Activated CD4-positive, alpha-beta T cell treated with anti-CD3 and anti-CD28 coated beads, Interleukin-2, amount 10 ng/mL, durations not matched to agents 7 days and 5 days (primary cell): ENCODE data around the gene GSS. TPM values are rescaled to one million over a fixed set of nuclear protein-coding genes. Genes with fewer than 3 reads are reported as not detected.
"Not testable (repeated sequence)": the region's sequence is repeated elsewhere in the genome, so short reads cannot be mapped to it uniquely, and the experiment has no call there.

Source experiments
- CTCF ChIA-PET: fragments of 350-600 bp; sonication (Branson Sonifier 250); formaldehyde crosslinking; loops from one replicate; lab custom pipeline; 2021; ENCODE audit warnings: antibody characterized with exemption; lab: Charles Lee
- POLR2A ChIA-PET: fragments of 350-600 bp; sonication (Branson Sonifier 250); formaldehyde crosslinking; loops from one replicate; lab custom pipeline; 2021; ENCODE audit warnings: antibody characterized with exemption; lab: Charles Lee
- DNase-seq: peaks from one replicate; pipeline ENCODE4 v3.0.0-alpha.2; 2020
- H3K27ac Mint-ChIP-seq: one replicate; pipeline ENCODE4 v1.8.0; 2021; ENCODE audit warnings: mild to moderate bottlenecking, moderate library complexity, mixed read lengths
- H3K27me3 Mint-ChIP-seq: one replicate; pipeline ENCODE4 v1.8.0; 2021; ENCODE audit warnings: mixed read lengths
- H3K36me3 Mint-ChIP-seq: one replicate; pipeline ENCODE4 v1.8.0; 2021; ENCODE audit warnings: low read depth, mixed read lengths
- H3K4me1 Mint-ChIP-seq: one replicate; pipeline ENCODE4 v1.8.0; 2021; ENCODE audit warnings: mixed read lengths
- H3K4me3 Mint-ChIP-seq: one replicate; pipeline ENCODE4 v1.8.0; 2021; ENCODE audit warnings: mild to moderate bottlenecking, moderate library complexity, mixed read lengths
- H3K9me3 Mint-ChIP-seq: one replicate; pipeline ENCODE4 v1.8.0; 2021; ENCODE audit warnings: mixed read lengths
- total RNA-seq, 2 experiments: library from RNA; stranded (reverse); gene quantifications; one replicate each; pipeline ENCODE4 v1.2.3, GENCODE V29; 2021

Gene GSS
- total RNA-seq, 2 experiments from 2014 or later, result 48.7 to 49.1 TPM

DNA sequence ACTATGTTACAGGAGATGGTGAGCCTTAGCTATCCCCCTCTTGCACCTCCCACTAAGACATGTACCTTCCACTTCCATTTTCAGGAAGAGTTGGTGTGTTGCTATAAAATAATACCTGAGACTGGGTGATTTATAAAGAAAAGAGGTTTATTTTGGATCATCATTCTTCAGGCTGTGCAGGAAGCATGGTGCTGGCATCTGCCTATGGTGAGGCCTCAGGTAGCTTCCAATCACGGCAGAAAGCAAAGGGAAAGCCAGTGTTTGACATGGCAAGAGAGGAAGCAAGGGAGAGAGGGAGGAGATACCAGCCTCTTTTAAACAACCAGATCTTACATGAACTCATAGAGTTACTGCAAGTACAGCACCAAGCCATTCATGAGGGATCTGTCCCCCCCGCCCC lies 32.2 kb downstream of the GSS start:
- ChIA-PET POLR2A (no interaction called here), CTCF (interaction anchor here (0.9 kb wide), 1 partner anchor 12 kb away, joined by 3 read pairs; no protein-coding TSS in a partner anchor)
- Mint-ChIP-seq H3K36me3 (peaks cover 35% of the 10 kb centered on the region), H3K27ac (no peak overlapping the region), H3K4me3 (no peak overlapping the region), H3K4me1 (peaks cover 26% of the 10 kb centered on the region), H3K27me3 (no peaks in the 10 kb centered on the region), H3K9me3 (peaks cover 2% of the 10 kb centered on the region)
- no peak for DNase-seq

- Mint-ChIP-seq H3K4me3 (no peak overlapping the region), H3K4me1 (peaks cover 32% of the 10 kb centered on the region), H3K9me3 (peaks cover 2% of the 10 kb centered on the region), H3K27me3 (no peaks in the 10 kb centered on the region), H3K36me3 (peaks cover 36% of the 10 kb centered on the region), H3K27ac (no peak overlapping the region)
- ChIA-PET POLR2A (no interaction called here), CTCF (interaction anchor here (0.9 to 2.0 kb wide), 2 partner anchors 9 to 12 kb away, joined by 3 to 5 read pairs; no protein-coding TSS in a partner anchor)
- no peak for DNase-seq
Observed at GRCh38 chr20:34922654-34923381, 32.8 kb downstream of the GSS start.

GRCh38 chr20:34921436-34921835 lies 34.2 kb downstream of the GSS start:
- POLR2A ChIA-PET, result no interaction called here
- no peaks in the 10 kb centered on the region for H3K27me3 Mint-ChIP-seq
- H3K27ac Mint-ChIP-seq, result no peak overlapping the region
- H3K9me3 Mint-ChIP-seq, result peaks cover 2% of the 10 kb centered on the region
- CTCF ChIA-PET, result interaction anchor here (2.0 kb wide), 1 partner anchor 11 kb away, joined by 5 read pairs; no protein-coding TSS in a partner anchor
- peaks cover 39% of the 10 kb centered on the region for H3K36me3 Mint-ChIP-seq
- H3K4me1 Mint-ChIP-seq, result peaks cover 39% of the 10 kb centered on the region
- no peak overlapping the region for H3K4me3 Mint-ChIP-seq
- DNase-seq, result no peak

GRCh38 chr20:34920055-34920454 lies 35.6 kb downstream of the GSS start:
- no peak for DNase-seq
- POLR2A ChIA-PET, result no interaction called here
- Mint-ChIP-seq H3K4me3 (no peak overlapping the region), H3K9me3 (peaks cover 2% of the 10 kb centered on the region), H3K27ac (no peak overlapping the region), H3K36me3 (peaks cover 35% of the 10 kb centered on the region), H3K27me3 (no peaks in the 10 kb centered on the region), H3K4me1 (peaks cover 33% of the 10 kb centered on the region)
- CTCF ChIA-PET, result interaction anchor here (0.6 to 1.6 kb wide), 3 partner anchors 19 to 1230 kb away, joined by 3 read pairs; no protein-coding TSS in a partner anchor

GRCh38 chr20:34916774-34917354 lies 38.7 kb downstream of the GSS start:
- Mint-ChIP-seq H3K9me3 (peaks cover 2% of the 10 kb centered on the region), H3K4me1 (peaks cover 33% of the 10 kb centered on the region), H3K27me3 (no peaks in the 10 kb centered on the region), H3K36me3 (peaks cover 42% of the 10 kb centered on the region), H3K4me3 (no peak overlapping the region), H3K27ac (no peak overlapping the region)
- ChIA-PET CTCF (interaction anchor here (1.5 to 2.1 kb wide), 2 partner anchors 11 to 18 kb away, joined by 4 read pairs; no protein-coding TSS in a partner anchor), POLR2A (interaction anchor here (0.6 kb wide), 1 partner anchor 38 kb away, joined by 5 read pairs; no protein-coding TSS in a partner anchor)
- DNase-seq, result no peak

DNA sequence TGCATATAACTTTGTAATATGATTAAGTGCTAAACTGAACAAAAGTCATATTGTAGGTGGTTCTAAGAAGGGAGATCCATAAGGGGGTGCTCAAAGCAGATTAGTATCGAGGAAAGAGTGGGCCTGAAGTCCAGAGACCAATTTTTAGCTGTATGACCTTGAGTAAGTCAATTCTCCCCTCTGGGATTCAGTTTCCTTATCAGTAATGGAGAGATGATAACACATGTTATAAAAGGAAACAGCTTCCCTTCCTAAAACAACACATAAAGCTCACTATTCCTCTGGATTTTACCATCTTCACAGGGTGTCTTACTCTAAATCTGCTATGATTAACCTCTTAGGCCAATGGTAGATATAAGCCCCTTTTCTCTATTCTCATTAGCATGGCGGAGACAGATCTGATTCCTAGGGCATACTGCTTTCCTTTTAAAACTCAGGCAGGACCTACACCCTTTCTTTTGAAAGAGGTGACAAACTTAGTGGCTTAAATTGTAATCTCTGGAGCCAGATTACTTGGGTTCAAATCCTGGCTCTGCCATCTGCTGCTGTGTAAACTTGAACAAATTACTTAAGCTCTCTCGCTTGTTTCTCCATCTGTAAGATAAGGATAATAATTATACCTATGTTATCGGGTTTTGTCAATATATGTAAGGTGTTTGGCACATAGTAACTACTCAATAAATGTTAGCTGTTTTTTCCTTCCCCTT lies 39.7 kb downstream of the GSS start:
- Mint-ChIP-seq H3K36me3 (peaks cover 42% of the 10 kb centered on the region), H3K4me3 (no peak overlapping the region), H3K27ac (no peak overlapping the region), H3K4me1 (peaks cover 27% of the 10 kb centered on the region), H3K27me3 (no peaks in the 10 kb centered on the region), H3K9me3 (peaks cover 2% of the 10 kb centered on the region)
- ChIA-PET CTCF (interaction anchor here (0.5 to 2.1 kb wide), 3 partner anchors 10 to 774 kb away, joined by 3 to 4 read pairs (median 4); no protein-coding TSS in a partner anchor), POLR2A (no interaction called here)
- DNase-seq, result no peak

DNA sequence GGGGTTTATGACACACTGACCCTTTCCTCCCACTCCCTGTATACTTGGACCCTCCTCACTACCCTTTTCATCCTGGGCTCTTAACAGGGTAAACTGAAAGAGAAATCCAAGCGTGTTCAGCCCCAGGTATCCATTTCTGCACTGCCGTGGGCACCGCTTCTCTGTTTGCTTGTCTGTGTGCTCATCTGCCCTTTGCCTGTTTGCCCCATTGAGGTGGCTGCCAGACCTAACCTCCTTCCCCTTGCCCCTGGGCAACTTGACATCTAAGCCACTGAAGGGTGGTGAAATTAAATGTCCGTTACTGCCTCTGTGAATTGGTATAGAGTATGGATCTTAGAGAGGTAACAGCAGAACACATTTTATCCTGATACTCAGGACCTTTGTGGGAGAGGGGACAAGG lies 40.5 kb downstream of the GSS start:
- DNase-seq, result no peak
- peaks cover under 1% of the 10 kb centered on the region for H3K9me3 Mint-ChIP-seq
- no peaks in the 10 kb centered on the region for H3K27me3 Mint-ChIP-seq
- ChIA-PET CTCF (interaction anchor here (0.5 to 2.1 kb wide), 3 partner anchors 9 to 775 kb away, joined by 3 to 4 read pairs (median 4); no protein-coding TSS in a partner anchor), POLR2A (no interaction called here)
- H3K4me3 Mint-ChIP-seq, result no peak overlapping the region
- peaks cover 34% of the 10 kb centered on the region for H3K36me3 Mint-ChIP-seq
- H3K4me1 Mint-ChIP-seq, result peaks cover 23% of the 10 kb centered on the region
- no peak overlapping the region for H3K27ac Mint-ChIP-seq

- ChIA-PET POLR2A (no interaction called here), CTCF (interaction anchor here (0.6 to 1.3 kb wide), 2 partner anchors 33 to 717 kb away, joined by 3 to 4 read pairs; no protein-coding TSS in a partner anchor)
- Mint-ChIP-seq H3K4me1 (peaks cover 10% of the 10 kb centered on the region), H3K27ac (no peak overlapping the region), H3K36me3 (peaks cover 8% of the 10 kb centered on the region), H3K4me3 (no peak overlapping the region), H3K27me3 (no peaks in the 10 kb centered on the region), H3K9me3 (no peaks in the 10 kb centered on the region)
- no peak for DNase-seq
Observed at GRCh38 chr20:34907616-34908469, 47.8 kb downstream of the GSS start.

DNA sequence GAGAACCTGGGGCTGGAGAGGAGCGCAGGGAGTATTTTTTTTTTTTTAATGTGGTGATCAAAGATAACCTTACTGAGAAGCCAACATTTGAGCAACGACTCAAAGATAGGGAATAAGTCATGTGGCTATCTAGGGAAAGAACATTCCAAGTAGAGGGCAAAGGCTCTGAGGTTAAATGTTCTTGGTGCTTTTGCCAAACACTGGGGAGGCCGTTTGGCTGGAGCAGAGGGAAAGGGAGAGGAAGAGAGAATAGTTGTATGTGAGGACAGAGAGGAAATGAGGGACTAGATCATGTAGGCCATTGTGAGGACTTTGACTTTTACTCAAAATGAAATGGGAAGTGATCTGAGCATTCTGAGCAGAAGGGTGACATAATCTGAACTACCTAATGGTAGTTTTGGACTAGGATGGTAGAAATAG lies 51.4 kb downstream of the GSS start:
- H3K27me3 Mint-ChIP-seq, result no peaks in the 10 kb centered on the region
- ChIA-PET CTCF (interaction anchor here (1.1 kb wide), 1 partner anchor 21 kb away, joined by 3 read pairs; no protein-coding TSS in a partner anchor), POLR2A (no interaction called here)
- no peak overlapping the region for H3K4me3 Mint-ChIP-seq
- no peak for DNase-seq
- H3K27ac Mint-ChIP-seq, result no peak overlapping the region
- H3K9me3 Mint-ChIP-seq, result peaks cover 2% of the 10 kb centered on the region
- H3K36me3 Mint-ChIP-seq, result peaks cover 18% of the 10 kb centered on the region
- peaks cover 15% of the 10 kb centered on the region for H3K4me1 Mint-ChIP-seq

GRCh38 chr20:34898731-34899130 lies 56.9 kb downstream of the GSS start:
- H3K27ac Mint-ChIP-seq, H3K27me3 Mint-ChIP-seq, H3K4me1 Mint-ChIP-seq, H3K4me3 Mint-ChIP-seq, DNase-seq, H3K9me3 Mint-ChIP-seq, POLR2A ChIA-PET: not testable (repeated sequence)
- CTCF ChIA-PET, result interaction anchor here (1.8 to 1.9 kb wide), 2 partner anchors 17 to 29 kb away, joined by 4 read pairs; no protein-coding TSS in a partner anchor
- peaks cover 29% of the 10 kb centered on the region for H3K36me3 Mint-ChIP-seq

DNA sequence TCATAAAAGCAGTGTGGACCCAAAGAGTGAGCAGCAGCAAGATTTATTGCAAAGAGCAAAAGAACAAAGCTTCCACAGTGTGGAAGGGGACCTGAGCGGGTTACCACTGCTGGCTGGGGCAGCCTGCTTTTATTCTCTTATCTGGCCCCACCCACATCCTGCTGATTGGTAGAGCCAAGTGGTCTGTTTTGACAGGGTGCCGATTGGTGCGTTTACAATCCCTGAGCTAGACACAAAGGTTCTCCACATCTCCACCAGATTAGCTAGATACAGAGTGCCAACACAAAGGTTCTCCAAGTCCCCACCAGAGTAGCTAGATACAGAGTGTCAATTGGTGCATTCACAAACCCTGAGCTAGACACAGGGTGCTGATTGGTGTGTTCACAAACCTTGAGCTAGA lies 57.5 kb downstream of the GSS start:
- H3K27ac Mint-ChIP-seq, H3K4me1 Mint-ChIP-seq, H3K4me3 Mint-ChIP-seq, H3K9me3 Mint-ChIP-seq, DNase-seq, H3K27me3 Mint-ChIP-seq, POLR2A ChIA-PET: not testable (repeated sequence)
- peaks cover 29% of the 10 kb centered on the region for H3K36me3 Mint-ChIP-seq
- CTCF ChIA-PET, result interaction anchor here (1.8 to 1.9 kb wide), 2 partner anchors 18 to 29 kb away, joined by 4 read pairs; no protein-coding TSS in a partner anchor
